ENCODE measurements around the gene IGF1. TPM values are rescaled to one million over a fixed set of nuclear protein-coding genes. Genes with fewer than 3 reads are reported as not detected.
A peak's percentile ranks its signal among the peaks of the same experiment; 100 is the strongest.

The IGF1 gene
- total RNA-seq, 1 experiment from 2014 or later = not detected

GRCh38 chr12:102497743-102498142 is 17.4 kb upstream of the IGF1 start:
- no peak for DNase-seq (ENCODE audit: low read depth)

- DNase-seq (ENCODE audit: low read depth) = no peak
Measured at GRCh38 chr12:102496591-102496990, 16.2 kb upstream of the IGF1 start.

GRCh38 chr12:102487226-102487625 is 6.9 kb upstream of the IGF1 start:
- no peak for DNase-seq (ENCODE audit: low read depth)

- no peak for DNase-seq (ENCODE audit: low read depth)
Measured at GRCh38 chr12:102486153-102486552, 5.8 kb upstream of the IGF1 start.

GRCh38 chr12:102484428-102484958 is 4.1 kb upstream of the IGF1 start:
- peak; percentile 46 for DNase-seq (ENCODE audit: low read depth)

- DNase-seq (ENCODE audit: low read depth) = no peak
Measured at GRCh38 chr12:102484017-102484416, 3.7 kb upstream of the IGF1 start.

- DNase-seq (ENCODE audit: low read depth) = no peak
Measured at GRCh38 chr12:102483466-102483865, 3.1 kb upstream of the IGF1 start.

- no peak for DNase-seq (ENCODE audit: low read depth)
Measured at GRCh38 chr12:102481705-102482425, 1.5 kb upstream of the IGF1 start.

- no peak for DNase-seq (ENCODE audit: low read depth)
Measured at GRCh38 chr12:102479939-102480338, 424 bp downstream of the IGF1 start.

GRCh38 chr12:102479099-102479885 is 1.1 kb downstream of the IGF1 start:
- peak; percentile 60 for DNase-seq (ENCODE audit: low read depth)

GRCh38 chr12:102478405-102479098 is 1.8 kb downstream of the IGF1 start:
- peak; percentile 51 for DNase-seq (ENCODE audit: low read depth)

- DNase-seq (ENCODE audit: low read depth) = peak; percentile 12
Measured at GRCh38 chr12:102475355-102475754, 5.0 kb downstream of the IGF1 start.

- DNase-seq (ENCODE audit: low read depth) = peak; percentile 65
Measured at GRCh38 chr12:102474438-102475064, 5.8 kb downstream of the IGF1 start.

GRCh38 chr12:102472496-102472895 is 7.9 kb downstream of the IGF1 start:
- DNase-seq (ENCODE audit: low read depth) = no peak

- no peak for DNase-seq (ENCODE audit: low read depth)
Measured at GRCh38 chr12:102471556-102471955, 8.8 kb downstream of the IGF1 start.

GRCh38 chr12:102470945-102471344 is 9.4 kb downstream of the IGF1 start:
- DNase-seq (ENCODE audit: low read depth) = no peak

- no peak for DNase-seq (ENCODE audit: low read depth)
Measured at GRCh38 chr12:102468261-102468915, 12.0 kb downstream of the IGF1 start.

- DNase-seq (ENCODE audit: low read depth) = peak; percentile 28
Measured at GRCh38 chr12:102465762-102466560, 14.4 kb downstream of the IGF1 start.

GRCh38 chr12:102463659-102464249 is 16.6 kb downstream of the IGF1 start:
- DNase-seq (ENCODE audit: low read depth) = no peak
